Measurements from ENCODE around the gene SERPINC1. TPM values are rescaled to one million over a fixed set of nuclear protein-coding genes. Genes with fewer than 3 reads are reported as not detected.
"Not testable (repeated sequence)": the region's sequence is repeated elsewhere in the genome, so short reads cannot be mapped to it uniquely, and the experiment has no call there.

SERPINC1 gene
- total RNA-seq, 2 donors from 2014 or later: not detected

GRCh38 chr1:173864179-173864867 is 52.8 kb downstream of the SERPINC1 start:
- Histone ChIP-seq H3K36me3 (peaks cover 27% of the 10 kb centered on the region), H3K27me3 (replicated peaks; ENCODE audit: insufficient read depth) (no peaks in the 10 kb centered on the region), H3K27ac (no peak overlapping the region), H3K4me1 (ENCODE audit: control insufficient read depth in 1 of 2, low read depth in 2 of 2) (peaks cover 12 to 32% of the 10 kb centered on the region in 2 donors), H3K9me3 (no peaks in the 10 kb centered on the region), H3K4me3 (no peak overlapping the region)
- TF ChIP-seq CTCF (IDR thresholded peaks at IDR 0.05): no peak
- no peak for ATAC-seq (ENCODE audit: insufficient number of reproducible peaks, low FRiP score, low read depth)
- no peak for DNase-seq (ENCODE audit: low spot score)

DNA sequence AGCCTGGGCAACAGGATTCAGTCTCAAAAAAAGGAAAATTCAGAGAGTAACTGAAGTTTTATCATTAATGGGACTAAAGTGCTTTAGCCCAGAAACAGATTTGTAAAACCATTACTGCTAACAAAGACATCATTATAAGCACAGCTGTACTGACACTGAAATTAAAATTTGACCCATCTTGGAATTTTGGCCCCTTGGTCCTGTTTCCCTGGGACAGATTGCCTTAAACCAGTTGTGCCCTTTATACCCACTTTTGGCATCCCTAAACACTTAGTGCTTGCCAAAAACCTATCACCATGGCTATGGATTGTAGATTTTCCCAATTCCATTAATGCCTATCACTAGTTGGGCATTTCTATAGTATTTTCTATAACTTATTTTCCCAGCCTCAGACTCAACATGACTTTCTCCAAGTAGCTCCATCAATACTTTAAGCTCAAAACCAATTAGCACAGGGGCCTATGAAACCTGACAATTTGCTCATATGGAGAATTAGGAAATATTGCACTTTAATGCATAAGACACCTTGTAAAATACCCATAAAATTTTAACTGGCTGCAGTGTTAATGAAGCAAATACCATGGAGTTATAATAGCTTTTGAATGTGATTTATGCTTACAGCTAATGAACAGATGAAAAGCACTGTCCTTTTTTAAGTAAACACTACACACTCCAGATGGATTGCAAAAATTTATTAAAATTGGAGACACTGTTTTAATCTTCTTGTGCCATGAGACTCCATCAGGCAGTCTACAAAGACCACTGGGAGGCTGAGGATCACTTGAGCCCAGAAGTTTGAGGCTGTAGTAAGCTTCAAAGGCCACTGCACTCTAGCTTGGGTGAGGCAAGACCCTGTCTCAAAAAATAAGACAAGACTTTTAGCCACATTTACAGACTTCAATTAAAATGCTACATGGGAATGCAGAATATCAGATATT is 53.6 kb downstream of the SERPINC1 start:
- Histone ChIP-seq H3K4me3 (no peak overlapping the region), H3K36me3 (peaks cover 27% of the 10 kb centered on the region), H3K27me3 (replicated peaks; ENCODE audit: insufficient read depth) (no peaks in the 10 kb centered on the region), H3K27ac (no peak overlapping the region), H3K9me3 (no peaks in the 10 kb centered on the region), H3K4me1 (ENCODE audit: control insufficient read depth in 1 of 2, low read depth in 2 of 2) (peaks cover 11 to 25% of the 10 kb centered on the region in 2 donors)
- TF ChIP-seq CTCF (IDR thresholded peaks at IDR 0.05): no peak
- no peak for ATAC-seq (ENCODE audit: insufficient number of reproducible peaks, low FRiP score, low read depth)
- DNase-seq (ENCODE audit: low spot score): no peak

DNA sequence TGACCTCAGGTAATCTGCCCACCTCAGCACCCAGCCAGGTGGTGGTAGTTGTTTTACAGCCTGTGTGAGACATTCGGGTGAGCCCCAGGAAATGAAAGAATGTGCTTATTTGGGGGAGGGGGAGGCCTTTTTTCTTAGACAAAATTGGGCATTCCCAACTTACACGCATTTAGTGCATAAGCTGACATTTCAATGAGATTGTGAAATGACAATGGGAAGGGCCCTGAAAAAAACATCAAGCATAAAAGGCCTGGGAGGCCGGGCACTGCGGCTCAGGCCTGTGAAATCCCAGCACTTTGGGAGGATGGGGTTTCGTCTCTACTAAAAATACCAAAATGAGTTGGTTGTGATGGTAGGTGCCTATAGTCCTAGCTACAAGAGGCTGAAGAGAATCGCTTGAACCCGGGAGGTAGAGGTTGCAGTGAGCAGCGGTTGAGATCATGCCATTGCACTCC is 54.3 kb downstream of the SERPINC1 start:
- Histone ChIP-seq H3K36me3 (peaks cover 27% of the 10 kb centered on the region), H3K27me3 (replicated peaks; ENCODE audit: insufficient read depth) (no peaks in the 10 kb centered on the region), H3K4me1 (ENCODE audit: control insufficient read depth in 1 of 2, low read depth in 2 of 2) (peaks cover 11 to 25% of the 10 kb centered on the region in 2 donors), H3K27ac (no peak overlapping the region), H3K4me3 (no peak overlapping the region), H3K9me3 (no peaks in the 10 kb centered on the region)
- no peak for TF ChIP-seq CTCF (IDR thresholded peaks at IDR 0.05)
- DNase-seq (ENCODE audit: low spot score) (no peak), ATAC-seq (ENCODE audit: insufficient number of reproducible peaks, low FRiP score, low read depth) (no peak)

DNA sequence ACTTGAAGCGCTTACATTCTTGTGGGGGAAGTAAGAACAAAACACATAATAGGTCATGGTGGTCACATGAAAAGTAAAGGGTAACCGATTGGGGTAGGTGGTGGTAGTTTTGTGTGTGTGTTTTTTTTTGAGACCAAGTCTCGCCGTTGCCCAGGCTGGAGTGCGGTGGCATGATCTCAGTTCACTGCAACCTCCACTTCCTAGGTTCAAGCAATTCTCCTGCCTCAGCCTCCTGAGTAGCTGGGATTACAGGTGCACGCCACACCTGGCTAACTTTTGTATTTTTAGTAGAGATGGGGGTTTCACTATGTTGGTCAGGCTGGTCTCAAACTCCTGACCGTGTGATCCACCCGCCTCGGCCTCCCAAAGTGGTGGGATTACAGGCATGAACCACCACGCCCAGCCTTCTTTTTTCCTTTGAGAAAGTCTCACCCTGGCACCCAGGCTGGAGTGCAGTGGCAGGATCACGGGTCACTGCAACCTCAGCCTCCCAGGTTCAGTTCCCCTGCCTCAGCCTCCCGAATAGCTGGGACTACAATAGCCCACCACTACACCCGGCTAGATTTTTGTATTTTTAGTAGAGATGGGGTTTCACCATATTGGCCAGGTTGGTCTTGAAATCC is 54.9 kb downstream of the SERPINC1 start:
- Histone ChIP-seq H3K36me3 (peaks cover 27% of the 10 kb centered on the region), H3K4me1 (ENCODE audit: control insufficient read depth in 1 of 2, low read depth in 2 of 2) (peaks cover 11 to 22% of the 10 kb centered on the region in 2 donors)
- H3K27ac ChIP-seq; DNase-seq (ENCODE audit: low spot score); H3K9me3 ChIP-seq; H3K4me3 ChIP-seq; ATAC-seq (ENCODE audit: insufficient number of reproducible peaks, low FRiP score, low read depth); H3K27me3 ChIP-seq (replicated peaks; ENCODE audit: insufficient read depth): not testable (repeated sequence)

DNA sequence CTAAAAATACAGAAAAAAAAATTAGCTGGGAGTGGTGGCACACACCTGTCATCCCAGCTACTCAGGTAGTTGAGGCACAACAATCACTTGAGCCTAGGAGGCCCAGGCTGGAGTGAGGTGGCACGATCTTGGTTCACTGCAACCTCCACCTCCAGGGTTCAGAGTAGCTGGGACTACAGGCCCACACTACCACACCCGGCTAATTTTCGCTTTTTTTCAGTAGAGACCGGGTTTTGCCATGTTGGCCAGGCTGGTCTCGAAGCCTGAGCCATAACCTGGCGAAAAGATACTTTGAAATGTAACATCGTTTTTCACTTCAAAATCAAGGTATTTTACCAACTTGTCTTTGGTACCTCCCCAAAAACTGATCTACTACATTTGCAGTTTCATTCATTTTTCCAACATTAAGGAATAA is 55.4 kb downstream of the SERPINC1 start:
- DNase-seq (ENCODE audit: low spot score) (no peak), ATAC-seq (ENCODE audit: insufficient number of reproducible peaks, low FRiP score, low read depth) (no peak)
- no peak for TF ChIP-seq CTCF (IDR thresholded peaks at IDR 0.05)
- Histone ChIP-seq H3K4me1 (ENCODE audit: control insufficient read depth in 1 of 2, low read depth in 2 of 2) (peaks cover 9 to 17% of the 10 kb centered on the region in 2 donors), H3K27me3 (replicated peaks; ENCODE audit: insufficient read depth) (no peaks in the 10 kb centered on the region), H3K27ac (no peak overlapping the region), H3K36me3 (peaks cover 27% of the 10 kb centered on the region), H3K4me3 (no peak overlapping the region), H3K9me3 (no peaks in the 10 kb centered on the region)
